Measurements from ENCODE around the gene SPTLC2. TPM values are rescaled to one million over a fixed set of nuclear protein-coding genes. Genes with fewer than 3 reads are reported as not detected.
A peak's percentile ranks its signal among the peaks of the same experiment; 100 is the strongest.

The SPTLC2 gene
- total RNA-seq, 1 donor from 2014 or later = 23.1 TPM

DNA sequence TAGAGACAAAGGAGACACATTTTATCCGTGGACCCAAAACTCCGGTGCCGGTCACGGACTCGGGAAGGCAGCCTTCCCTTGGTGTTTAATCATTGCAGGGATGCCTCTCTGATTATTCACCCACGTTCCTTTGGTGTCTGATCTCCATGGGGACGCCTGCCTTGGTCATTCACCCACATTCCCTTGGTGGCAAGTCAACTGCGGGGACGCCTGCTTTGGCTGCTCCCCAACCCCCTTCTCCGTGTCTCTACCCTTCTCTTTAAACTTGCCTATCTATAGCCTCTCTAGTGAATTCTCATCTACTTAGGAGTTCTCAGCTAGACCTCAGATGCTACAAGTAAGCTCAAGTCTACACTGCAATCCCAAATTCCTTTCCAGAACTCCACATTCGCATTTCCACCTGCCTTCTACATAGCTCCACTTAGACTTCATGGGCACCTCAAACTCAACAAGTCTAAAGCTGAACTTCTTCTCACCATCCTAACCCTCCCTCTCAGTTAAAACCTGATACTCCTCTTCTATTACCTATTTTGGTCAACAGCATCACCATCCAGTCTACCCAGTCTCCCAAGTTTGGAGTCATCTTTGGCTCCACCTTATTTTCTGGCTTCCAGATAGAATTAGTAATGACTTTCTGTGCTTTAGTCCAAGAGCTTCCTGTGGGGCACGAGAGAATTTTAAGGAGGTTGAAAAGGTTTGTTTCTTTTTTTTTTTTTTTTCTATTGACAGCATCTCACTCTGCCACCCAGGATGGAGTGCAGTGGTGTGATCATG, 14.4 kb downstream of the SPTLC2 start:
- no peak for DNase-seq (ENCODE audit: extremely low spot score in 2 of 2)
- H3K9me3 ChIP-seq = no peaks in the 10 kb centered on the region
- intact Hi-C loops (cut with DNase I) = no loop called here
- peaks cover 0 to 1% of the 10 kb centered on the region in 2 donors for H3K36me3 ChIP-seq
- no peak for TF ChIP-seq POLR2A (IDR thresholded peaks at IDR 0.05)
- TF ChIP-seq POLR2AphosphoS5 (IDR thresholded peaks at IDR 0.05; ENCODE audit: insufficient read depth in 1 of 2, low read depth in 1 of 2) = peak in 1 of 2 donors; percentile 24
- TF ChIP-seq, protein P1, sequence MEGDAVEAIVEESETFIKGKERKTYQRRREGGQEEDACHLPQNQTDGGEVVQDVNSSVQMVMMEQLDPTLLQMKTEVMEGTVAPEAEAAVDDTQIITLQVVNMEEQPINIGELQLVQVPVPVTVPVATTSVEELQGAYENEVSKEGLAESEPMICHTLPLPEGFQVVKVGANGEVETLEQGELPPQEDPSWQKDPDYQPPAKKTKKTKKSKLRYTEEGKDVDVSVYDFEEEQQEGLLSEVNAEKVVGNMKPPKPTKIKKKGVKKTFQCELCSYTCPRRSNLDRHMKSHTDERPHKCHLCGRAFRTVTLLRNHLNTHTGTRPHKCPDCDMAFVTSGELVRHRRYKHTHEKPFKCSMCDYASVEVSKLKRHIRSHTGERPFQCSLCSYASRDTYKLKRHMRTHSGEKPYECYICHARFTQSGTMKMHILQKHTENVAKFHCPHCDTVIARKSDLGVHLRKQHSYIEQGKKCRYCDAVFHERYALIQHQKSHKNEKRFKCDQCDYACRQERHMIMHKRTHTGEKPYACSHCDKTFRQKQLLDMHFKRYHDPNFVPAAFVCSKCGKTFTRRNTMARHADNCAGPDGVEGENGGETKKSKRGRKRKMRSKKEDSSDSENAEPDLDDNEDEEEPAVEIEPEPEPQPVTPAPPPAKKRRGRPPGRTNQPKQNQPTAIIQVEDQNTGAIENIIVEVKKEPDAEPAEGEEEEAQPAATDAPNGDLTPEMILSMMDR (IDR thresholded peaks at IDR 0.05) = no peak
- H3K4me3 ChIP-seq = no peak overlapping the region
- no peak overlapping the region for H3K27ac ChIP-seq
- no peaks in the 10 kb centered on the region for H3K27me3 ChIP-seq
- H3K4me1 ChIP-seq = peaks cover 39% of the 10 kb centered on the region

DNA sequence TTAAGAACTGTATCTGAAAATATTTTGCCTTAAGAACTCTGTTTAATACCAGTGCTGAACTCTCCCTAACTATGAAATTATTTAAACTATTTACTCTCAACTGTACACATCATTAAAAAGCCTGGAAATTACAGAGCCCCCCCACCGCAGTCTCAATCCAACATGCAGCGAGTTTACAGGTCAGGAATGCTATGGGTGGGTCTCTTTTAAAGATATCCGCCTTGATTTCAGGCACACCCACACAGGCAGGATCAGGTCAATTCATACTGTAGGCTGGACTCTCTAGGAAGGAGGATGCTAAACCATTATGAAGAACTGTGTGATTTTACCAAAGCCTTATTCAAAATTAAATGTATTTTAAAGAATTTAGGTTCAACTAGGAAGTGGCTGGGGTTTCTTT, 16.5 kb downstream of the SPTLC2 start:
- H3K27me3 ChIP-seq = no peaks in the 10 kb centered on the region
- H3K27ac ChIP-seq = no peak overlapping the region

DNA sequence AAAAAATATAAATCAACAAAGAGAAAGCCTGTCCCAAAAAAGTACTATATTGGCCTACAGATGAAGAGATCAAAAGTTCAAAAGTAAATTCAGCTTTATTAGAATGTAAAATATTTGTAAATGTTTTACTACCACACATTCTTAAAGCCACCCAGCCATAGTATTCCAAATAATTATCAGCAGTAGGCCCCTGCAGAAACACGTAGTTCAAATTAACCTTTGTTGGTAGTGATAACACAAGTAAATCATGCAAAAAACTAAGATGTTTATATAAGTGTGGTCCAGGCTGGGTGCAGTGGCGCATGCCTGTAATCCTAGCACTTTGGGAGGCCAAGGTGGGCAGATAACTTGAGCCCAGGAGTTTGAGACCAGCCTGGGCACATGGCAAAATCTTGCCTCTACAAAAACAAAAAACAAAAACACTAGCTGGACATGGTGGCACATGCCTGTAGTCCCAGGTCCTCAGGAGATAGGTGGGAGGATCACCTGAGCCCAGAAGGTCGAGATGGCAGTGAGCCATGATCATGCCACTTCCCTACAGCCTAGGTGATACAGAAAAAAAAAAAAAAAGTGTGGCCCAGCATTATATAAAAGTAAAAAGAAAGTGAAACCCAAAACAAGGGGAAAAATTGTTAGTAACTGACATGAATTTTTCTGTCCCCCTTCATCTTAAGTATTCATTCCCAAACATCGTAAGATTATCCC, 17.9 kb downstream of the SPTLC2 start:
- Histone ChIP-seq H3K4me1 (peaks cover 39% of the 10 kb centered on the region), H3K27me3 (no peaks in the 10 kb centered on the region), H3K4me3 (no peak overlapping the region), H3K27ac (no peak overlapping the region), H3K36me3 (peaks cover 0 to 15% of the 10 kb centered on the region in 2 donors), H3K9me3 (no peaks in the 10 kb centered on the region)
- TF ChIP-seq POLR2AphosphoS5 (IDR thresholded peaks at IDR 0.05; ENCODE audit: insufficient read depth in 1 of 2, low read depth in 1 of 2) = no peak
- TF ChIP-seq, protein P1 (IDR thresholded peaks at IDR 0.05) = no peak
- TF ChIP-seq POLR2A (IDR thresholded peaks at IDR 0.05) = no peak
- no peak for DNase-seq (ENCODE audit: extremely low spot score in 2 of 2)
- intact Hi-C loops (cut with DNase I) = no loop called here

More for the DNA sequence above, 16.5 kb downstream of the SPTLC2 start:
- intact Hi-C loops (cut with DNase I) = no loop called here
- TF ChIP-seq, protein P1 (IDR thresholded peaks at IDR 0.05) = no peak
- no peak for TF ChIP-seq POLR2A (IDR thresholded peaks at IDR 0.05)
- TF ChIP-seq POLR2AphosphoS5 (IDR thresholded peaks at IDR 0.05; ENCODE audit: insufficient read depth in 1 of 2, low read depth in 1 of 2) = no peak
- DNase-seq (ENCODE audit: extremely low spot score in 2 of 2) = no peak
- Histone ChIP-seq H3K9me3 (no peaks in the 10 kb centered on the region), H3K36me3 (peaks cover 0 to 10% of the 10 kb centered on the region in 2 donors), H3K4me3 (no peak overlapping the region), H3K4me1 (peaks cover 39% of the 10 kb centered on the region)

DNA sequence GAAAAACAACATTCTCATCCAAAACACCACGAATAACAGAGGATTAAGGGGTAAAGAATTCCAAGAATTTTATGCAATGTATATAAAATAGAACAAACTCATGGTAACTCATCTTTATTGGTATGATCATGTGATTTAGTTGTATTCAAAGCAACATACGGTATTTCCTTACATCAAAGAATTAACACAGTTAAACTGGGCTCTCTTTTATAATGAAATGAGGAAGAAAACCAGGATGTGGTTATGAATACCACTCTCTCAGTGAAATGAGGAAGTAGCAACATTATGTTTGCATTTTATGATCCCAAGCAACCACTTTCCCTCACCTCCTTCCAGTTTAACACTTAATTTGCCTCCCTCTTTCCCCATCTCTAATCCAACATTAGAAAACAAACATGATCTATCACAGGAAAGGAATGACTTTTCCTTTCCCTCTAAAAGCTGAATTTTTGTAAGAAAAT, 22.9 kb downstream of the SPTLC2 start:
- Histone ChIP-seq H3K27ac (no peak overlapping the region), H3K9me3 (no peaks in the 10 kb centered on the region), H3K36me3 (peaks cover 0 to 15% of the 10 kb centered on the region in 2 donors), H3K4me3 (no peak overlapping the region), H3K27me3 (no peaks in the 10 kb centered on the region), H3K4me1 (peaks cover 23% of the 10 kb centered on the region)
- intact Hi-C loops (cut with DNase I) = no loop called here
- DNase-seq (ENCODE audit: extremely low spot score in 2 of 2) = no peak
- TF ChIP-seq POLR2AphosphoS5 (IDR thresholded peaks at IDR 0.05; ENCODE audit: insufficient read depth in 1 of 2, low read depth in 1 of 2) (no peak), POLR2A (IDR thresholded peaks at IDR 0.05) (no peak)
- TF ChIP-seq, protein P1 (IDR thresholded peaks at IDR 0.05) = no peak
